GM18858 (cell line): ENCODE results near the gene KDM2A.

Experiments used
- ATAC-seq: cut with Tn5 transposase; IDR thresholded peaks from one replicate; pipeline ENCODE4 v1.9.1; 2021; ENCODE audit not compliant: unreplicated experiment

The KDM2A gene

GRCh38 chr11:67118801-67119584 lies at the start of gene KDM2A:
Gene KDM2A (plus strand): TSS chr11:67119263. CDS start chr11:67121317, 2,054 bp downstream.
- ATAC-seq: peak; percentile 55

DNA sequence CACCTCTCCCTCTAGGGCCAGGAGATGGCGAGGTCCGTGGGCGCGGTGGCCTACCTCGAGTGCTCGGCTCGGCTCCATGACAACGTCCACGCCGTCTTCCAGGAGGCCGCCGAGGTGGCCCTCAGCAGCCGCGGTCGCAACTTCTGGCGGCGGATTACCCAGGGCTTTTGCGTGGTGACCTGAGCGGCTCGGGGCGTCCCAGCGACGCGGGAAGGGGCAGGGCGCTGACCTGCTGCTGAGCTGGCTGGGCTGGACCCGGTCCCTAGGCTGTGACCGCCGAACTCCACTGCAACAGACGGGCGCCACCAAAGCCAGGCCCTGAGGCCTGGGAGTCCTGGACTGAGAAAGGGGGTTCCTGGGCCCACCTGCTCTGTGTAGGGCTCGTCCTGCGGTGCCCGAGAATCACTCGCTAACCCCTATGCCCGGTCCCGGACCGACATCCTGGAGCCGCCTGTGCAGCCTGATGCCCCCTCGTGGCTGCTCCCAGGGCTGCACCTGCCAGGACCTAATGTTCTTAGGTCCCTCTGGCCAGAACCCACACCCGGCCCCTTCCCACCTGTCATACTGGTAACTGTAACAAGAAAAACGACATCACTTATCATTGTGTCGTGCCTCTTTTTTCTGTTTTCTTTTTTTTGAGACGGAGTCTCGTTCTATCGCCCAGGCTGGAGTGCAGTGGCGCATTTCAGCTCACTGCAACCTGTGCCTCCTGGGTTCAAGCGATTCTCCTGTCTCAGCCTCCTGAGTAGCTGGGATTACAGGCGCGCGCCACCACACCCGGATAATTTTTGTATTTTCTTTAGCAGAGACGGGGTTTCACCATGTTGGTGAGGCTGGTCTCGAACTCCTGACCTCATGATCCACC lies 47.4 kb upstream of the KDM2A start:
- no peak for ATAC-seq

- ATAC-seq: no peak
These were observed 46.8 kb upstream of the KDM2A start for GRCh38 chr11:67072295-67072694.

GRCh38 chr11:67073908-67074307 lies 45.2 kb upstream of the KDM2A start:
- no peak for ATAC-seq

GRCh38 chr11:67076202-67076601 lies 42.9 kb upstream of the KDM2A start:
- no peak for ATAC-seq

DNA sequence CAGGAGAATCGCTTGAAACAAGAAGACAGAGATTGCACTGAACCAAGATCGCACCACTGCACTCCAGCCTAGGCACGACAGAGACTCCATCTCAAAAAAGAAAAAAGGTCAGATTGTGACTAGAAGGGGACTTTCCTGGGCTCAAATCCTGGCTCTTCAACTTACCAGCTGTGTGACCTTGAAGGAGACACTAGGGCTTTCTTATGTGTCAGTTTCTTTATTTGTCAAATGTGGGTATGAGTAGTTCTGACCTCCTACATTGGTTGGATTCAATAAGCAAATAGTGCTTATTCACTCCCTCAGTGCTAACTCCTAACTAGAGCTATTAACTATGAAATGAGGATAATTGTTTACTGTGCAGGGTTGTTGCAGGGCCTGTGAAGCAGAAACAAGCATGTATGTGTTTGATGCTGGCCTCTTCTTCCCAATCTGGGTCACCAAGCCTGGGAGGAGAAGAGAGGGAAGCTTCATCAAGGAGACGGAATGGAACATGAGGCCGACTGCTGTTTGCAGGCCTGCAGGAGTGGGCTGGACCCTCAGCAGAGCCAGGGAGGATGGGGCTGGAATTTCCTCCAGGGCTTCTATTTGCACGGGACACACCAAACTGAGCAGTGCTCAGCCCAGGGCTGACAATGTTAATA lies 39.9 kb upstream of the KDM2A start:
- ATAC-seq: no peak

DNA sequence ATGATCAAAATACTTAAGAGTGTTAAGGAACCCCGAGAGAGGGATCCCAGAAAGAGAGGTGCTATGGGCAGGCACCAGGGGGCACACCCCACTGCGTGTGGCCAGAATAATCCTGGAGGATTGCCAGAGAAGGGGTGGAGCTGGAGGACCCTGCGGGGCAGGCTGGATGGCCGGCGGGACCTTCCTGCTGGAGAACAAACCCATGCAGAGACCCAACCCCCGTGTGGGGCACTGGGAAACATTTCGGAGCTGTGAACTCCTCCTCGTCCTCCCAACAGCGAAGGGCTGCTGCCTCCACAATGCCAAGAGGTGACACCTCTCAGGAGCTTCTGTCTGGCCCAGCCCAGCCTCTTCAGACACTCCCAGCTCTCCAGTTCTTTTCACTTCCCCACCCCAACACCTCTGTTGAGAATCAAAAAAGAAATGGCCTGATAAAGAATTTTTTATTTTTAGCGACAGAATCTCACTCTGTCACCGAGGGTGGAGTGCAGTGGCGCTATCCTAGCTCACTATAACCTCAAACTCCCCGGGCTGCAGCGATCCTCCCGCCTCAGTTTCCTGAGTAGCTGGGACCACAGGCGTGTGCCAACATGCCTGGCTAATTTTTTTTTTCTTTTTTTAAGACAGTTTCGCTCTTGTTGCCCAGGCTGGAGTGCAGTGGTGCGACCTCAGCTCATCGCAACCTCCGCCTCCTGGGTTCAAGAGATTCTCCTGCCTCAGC lies 36.8 kb upstream of the KDM2A start:
- no peak for ATAC-seq

GRCh38 chr11:67083786-67084366 lies 35.2 kb upstream of the KDM2A start:
- no peak for ATAC-seq

DNA sequence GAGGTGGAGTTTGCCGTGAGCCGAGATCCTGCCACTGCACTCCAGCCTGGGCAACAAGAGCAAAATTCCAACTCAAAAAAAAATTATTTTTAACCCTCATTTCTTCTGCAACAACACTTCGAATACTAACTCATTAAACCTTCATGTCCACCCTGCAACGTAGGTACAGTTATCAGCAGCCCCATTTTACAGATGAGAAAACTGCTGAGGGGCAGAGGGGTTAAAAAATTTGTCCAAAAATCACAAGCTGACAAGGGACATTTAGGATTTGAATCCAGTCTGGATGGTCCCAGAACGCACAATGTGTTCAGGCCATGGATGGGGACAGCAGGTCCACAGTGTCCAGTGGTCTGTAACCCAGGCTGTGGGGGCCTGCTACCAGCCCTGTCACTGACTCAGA lies 33.4 kb upstream of the KDM2A start:
- ATAC-seq: no peak

DNA sequence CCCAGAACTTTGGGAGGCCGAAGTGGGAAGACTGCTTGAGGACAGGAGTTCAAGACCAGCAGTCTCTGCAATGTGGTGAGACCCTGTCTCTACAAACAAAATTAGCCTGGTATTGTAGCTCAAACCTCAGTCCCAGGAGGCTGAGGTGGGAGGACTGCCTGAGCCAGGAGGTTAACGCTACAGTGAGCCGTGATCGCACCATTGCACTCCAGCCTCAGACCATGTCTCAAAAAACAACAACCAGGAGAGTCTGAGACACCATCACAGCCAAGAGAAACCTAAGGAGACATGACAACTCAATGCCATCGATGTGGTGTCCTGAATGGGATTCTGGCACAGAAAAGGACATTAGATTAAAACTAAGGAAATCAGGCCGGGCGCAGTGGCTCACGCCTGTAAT lies 28.3 kb upstream of the KDM2A start:
- no peak for ATAC-seq

DNA sequence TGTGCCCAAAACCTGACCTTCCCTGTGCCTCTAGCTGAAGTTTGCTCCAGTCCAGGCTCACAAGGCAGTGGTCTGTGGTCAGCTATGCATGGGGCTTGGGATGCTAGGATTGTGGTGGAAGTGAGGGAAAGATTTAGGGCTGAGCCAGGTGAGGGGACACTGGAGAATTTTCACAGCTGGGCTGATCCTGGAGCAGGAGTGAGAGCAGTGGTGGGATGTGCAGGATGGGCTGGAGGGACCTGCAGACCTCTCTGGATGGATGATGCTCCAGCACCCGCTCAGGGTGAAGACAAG lies 23.9 kb upstream of the KDM2A start:
- ATAC-seq: no peak

GRCh38 chr11:67098799-67099429 lies 20.1 kb upstream of the KDM2A start:
- no peak for ATAC-seq

DNA sequence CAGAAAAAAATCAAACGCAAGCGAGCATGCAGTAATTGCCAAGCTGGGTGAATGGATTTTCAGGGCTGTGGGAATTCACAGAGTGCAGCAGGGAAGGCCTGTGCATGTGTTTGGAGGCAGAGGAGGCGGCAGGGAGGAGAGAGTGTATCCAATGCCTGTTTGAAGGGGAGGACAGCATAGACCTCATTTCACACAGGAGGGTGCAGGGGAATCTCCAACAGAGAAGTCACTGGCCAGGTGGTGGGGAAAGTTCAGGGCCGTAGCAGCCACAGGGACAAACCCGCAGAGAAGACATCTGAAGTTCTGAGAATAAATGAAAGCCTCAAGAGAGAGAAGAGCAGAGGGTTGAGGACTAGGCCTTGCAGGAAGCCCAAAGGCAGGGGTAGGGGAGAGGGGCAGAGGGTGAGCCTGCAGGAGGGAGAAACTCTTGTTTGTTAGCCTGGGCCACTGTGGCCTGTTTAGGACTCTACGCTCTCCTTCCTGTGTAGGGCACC lies 19.2 kb upstream of the KDM2A start:
- ATAC-seq: no peak

- no peak for ATAC-seq
These were observed 16.4 kb upstream of the KDM2A start for GRCh38 chr11:67102664-67103063.

- ATAC-seq: no peak
These were observed 13.1 kb upstream of the KDM2A start for GRCh38 chr11:67105964-67106363.

DNA sequence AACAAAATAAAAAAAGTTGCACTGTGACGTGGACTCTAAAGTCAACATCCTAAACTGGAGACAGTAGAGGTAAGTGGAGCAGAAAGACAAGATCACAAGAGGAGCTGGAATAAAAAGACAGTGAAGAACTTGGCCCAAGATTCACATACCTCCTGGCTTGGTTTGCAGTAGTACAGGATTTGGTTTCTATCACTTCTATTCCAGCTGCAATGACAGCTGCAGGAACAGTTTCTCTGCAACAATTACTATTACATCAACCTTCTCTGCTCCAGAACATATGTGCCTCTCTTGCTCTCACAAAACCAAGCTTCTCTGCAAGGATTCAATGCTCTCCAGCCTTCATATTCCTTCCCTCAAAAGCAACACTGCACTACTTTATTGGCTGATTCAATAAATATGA lies 7.8 kb upstream of the KDM2A start:
- no peak for ATAC-seq

GRCh38 chr11:67113231-67113721 lies 5.8 kb upstream of the KDM2A start:
- peak; percentile 69 for ATAC-seq

DNA sequence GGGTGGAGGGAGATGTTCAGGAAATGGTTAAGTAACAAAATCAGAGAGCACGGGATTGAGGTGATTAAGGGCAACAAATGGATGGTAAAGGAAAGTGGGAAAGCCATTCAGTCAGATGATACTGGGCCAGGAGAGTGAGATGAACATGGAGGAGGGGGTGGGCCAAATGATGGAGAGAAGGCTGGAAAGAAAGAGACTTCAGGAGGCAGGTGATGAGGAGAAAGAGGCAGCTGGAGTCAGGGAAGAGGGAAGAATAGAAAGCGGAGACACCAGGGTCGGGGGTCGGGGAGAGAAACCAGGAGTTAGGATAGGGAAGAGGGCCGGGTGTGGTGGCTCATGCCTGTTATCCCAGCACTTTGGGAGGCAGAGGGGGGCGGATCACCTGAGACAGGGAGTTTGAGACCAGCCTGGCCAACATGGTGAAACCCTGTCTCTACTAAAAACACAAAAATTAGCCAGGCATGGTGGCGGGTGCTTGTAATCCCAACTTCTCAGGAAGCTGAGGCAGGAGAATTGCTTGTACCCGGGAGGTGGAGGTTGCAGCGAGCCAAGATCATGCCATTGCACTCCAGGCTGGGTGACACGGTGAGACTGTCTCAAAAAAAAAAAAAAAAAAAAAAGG lies 4.7 kb upstream of the KDM2A start:
- ATAC-seq: no peak

GRCh38 chr11:67116758-67117105 lies 2.3 kb upstream of the KDM2A start:
- ATAC-seq: no peak

GRCh38 chr11:67117176-67117575 lies 1.9 kb upstream of the KDM2A start:
- no peak for ATAC-seq
